Astrocyte (in vitro differentiated cells and primary cell): ENCODE data around the gene SRGAP1. TPM values are rescaled to one million over a fixed set of nuclear protein-coding genes. Genes with fewer than 3 reads are reported as not detected.

Source experiments
- DNase-seq: peaks from one replicate; pipeline ENCODE4 v3.0.0-alpha.2; 2010; ENCODE audit warnings: low read depth
- FAIRE-seq: peaks from 2 replicates; lab custom pipeline; 2011; peaks lifted over from hg19 to GRCh38; lab: Jason Lieb, UNC
- H2AFZ ChIP-seq: 2 replicates; pipeline ENCODE4 v1.6.0; 2012; ENCODE audit warnings: low read depth, low read length, inconsistent platforms
- H3K27ac ChIP-seq: 2 replicates; pipeline ENCODE4 v1.5.1; 2011; ENCODE audit warnings: low read depth, low read length, inconsistent platforms
- H3K27me3 ChIP-seq: 2 replicates; pipeline ENCODE4 v1.6.0; 2011; ENCODE audit warnings: low read length, inconsistent platforms; ENCODE audit not compliant: insufficient read depth
- H3K36me3 ChIP-seq: 2 replicates; pipeline ENCODE4 v1.5.1; 2011; ENCODE audit warnings: low read length, inconsistent platforms; ENCODE audit not compliant: insufficient read depth
- H3K4me1 ChIP-seq: 2 replicates; pipeline ENCODE4 v1.5.1; 2011; ENCODE audit warnings: low read length, inconsistent platforms; ENCODE audit not compliant: insufficient read depth
- H3K4me2 ChIP-seq: 2 replicates; pipeline ENCODE4 v1.6.0; 2012; ENCODE audit warnings: low read length, inconsistent platforms
- H3K4me3 ChIP-seq: 2 replicates; pipeline ENCODE4 v1.5.1; 2011; ENCODE audit warnings: low read depth, mild to moderate bottlenecking, low read length, inconsistent platforms; ENCODE audit not compliant: insufficient read depth
- H3K79me2 ChIP-seq: 2 replicates; pipeline ENCODE4 v1.6.0; 2012; ENCODE audit warnings: mild to moderate bottlenecking, low read length, inconsistent platforms; ENCODE audit not compliant: insufficient read depth
- H3K9ac ChIP-seq: 2 replicates; pipeline ENCODE4 v1.6.0; 2012; ENCODE audit warnings: mild to moderate bottlenecking, low read length, inconsistent platforms
- H3K9me3 ChIP-seq: 2 replicates; pipeline ENCODE4 v1.5.1; 2012; ENCODE audit warnings: low read depth, mild to moderate bottlenecking, low read length, inconsistent platforms; ENCODE audit not compliant: insufficient read depth
- H4K20me1 ChIP-seq: 2 replicates; pipeline ENCODE4 v1.6.0; 2012; ENCODE audit warnings: low read length, inconsistent platforms; ENCODE audit not compliant: insufficient read depth
- H3K27ac Mint-ChIP-seq: one replicate; pipeline ENCODE4 v1.8.0; 2021; ENCODE audit warnings: mild to moderate bottlenecking, mixed read lengths; ENCODE audit not compliant: unreplicated experiment
- H3K27me3 Mint-ChIP-seq: one replicate; pipeline ENCODE4 v1.8.0; 2021; ENCODE audit warnings: low read depth, mixed read lengths; ENCODE audit not compliant: unreplicated experiment
- H3K36me3 Mint-ChIP-seq: one replicate; pipeline ENCODE4 v1.8.0; 2021; ENCODE audit warnings: low read depth, mixed read lengths; ENCODE audit not compliant: unreplicated experiment
- H3K4me1 Mint-ChIP-seq: one replicate; pipeline ENCODE4 v1.8.0; 2021; ENCODE audit warnings: low read depth, mixed read lengths; ENCODE audit not compliant: unreplicated experiment
- H3K4me3 Mint-ChIP-seq: one replicate; pipeline ENCODE4 v1.8.0; 2021; ENCODE audit warnings: mild to moderate bottlenecking, moderate library complexity, mixed read lengths; ENCODE audit not compliant: unreplicated experiment
- H3K9me3 Mint-ChIP-seq: one replicate; pipeline ENCODE4 v1.8.0; 2021; ENCODE audit warnings: mild to moderate bottlenecking, mixed read lengths; ENCODE audit not compliant: unreplicated experiment
- EZH2 ChIP-seq: IDR thresholded peaks from 2 replicates; pipeline ENCODE4 v1.6.1; 2012; ENCODE audit warnings: mild to moderate bottlenecking, low read length, inconsistent platforms; ENCODE audit not compliant: insufficient read depth
- total RNA-seq: library from RNA; stranded (reverse); gene quantifications from 2 replicates; pipeline ENCODE4 v1.2.1, GENCODE V29; 2021
- TF ChIP-seq, protein P1 (sequence below): IDR thresholded peaks from 2 replicates; pipeline ENCODE4 v1.5.1; 2011; ENCODE audit warnings: low read depth, mild to moderate bottlenecking, inconsistent platforms, low read length, moderate library complexity; ENCODE audit not compliant: insufficient read depth

SRGAP1 gene
- total RNA-seq, 1 donor from 2014 or later = 15.2 TPM

DNA sequence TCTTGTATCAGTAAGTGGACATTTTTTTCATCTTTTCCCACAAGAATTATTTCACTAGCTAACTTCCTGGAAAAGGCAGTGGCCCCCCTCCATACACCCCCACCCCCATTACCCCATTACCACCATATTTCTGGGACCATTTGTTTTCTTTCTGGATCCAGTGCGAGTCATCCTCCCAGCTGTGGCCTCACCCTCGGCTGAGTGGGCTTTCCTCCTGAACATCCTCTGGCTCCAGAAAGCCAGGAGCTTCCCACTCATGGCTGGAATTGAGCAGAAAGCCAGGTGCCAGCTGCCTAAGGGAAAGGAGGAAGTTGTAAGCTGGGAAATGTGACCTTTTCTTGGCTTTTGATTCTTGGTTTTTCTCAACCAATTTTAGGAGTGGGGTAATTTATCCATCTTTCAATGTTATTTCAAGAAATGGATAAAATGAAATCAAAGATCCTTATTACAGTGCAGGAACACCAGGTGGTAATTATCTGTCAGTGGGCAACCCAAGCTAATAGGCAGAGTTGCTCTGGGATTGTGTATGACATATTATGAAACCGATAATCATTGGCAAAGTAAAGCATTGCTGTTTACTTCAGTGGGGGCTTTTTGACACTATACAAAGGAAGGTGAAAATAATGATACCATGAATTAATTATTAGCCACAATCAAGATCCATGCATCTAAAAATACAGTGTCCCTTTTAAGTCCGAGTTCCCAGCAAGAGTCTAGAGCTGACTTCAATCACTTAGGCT is 253.0 kb downstream of the SRGAP1 start:
- Mint-ChIP-seq H3K4me3 (no peak overlapping the region), H3K27ac (peak overlapping the region; percentile 47), H3K9me3 (no peaks in the 10 kb centered on the region), H3K27me3 (no peaks in the 10 kb centered on the region), H3K36me3 (peaks cover 6% of the 10 kb centered on the region), H3K4me1 (peaks cover 35% of the 10 kb centered on the region)
- H3K9ac ChIP-seq = no peak overlapping the region
- no peaks in the 10 kb centered on the region for H3K9me3 ChIP-seq
- H3K4me2 ChIP-seq = no peak overlapping the region
- peaks cover 2% of the 10 kb centered on the region for H3K36me3 ChIP-seq
- H3K4me3 ChIP-seq = no peak overlapping the region
- peak; percentile 45 for DNase-seq
- no peak for TF ChIP-seq EZH2
- TF ChIP-seq, protein P1, sequence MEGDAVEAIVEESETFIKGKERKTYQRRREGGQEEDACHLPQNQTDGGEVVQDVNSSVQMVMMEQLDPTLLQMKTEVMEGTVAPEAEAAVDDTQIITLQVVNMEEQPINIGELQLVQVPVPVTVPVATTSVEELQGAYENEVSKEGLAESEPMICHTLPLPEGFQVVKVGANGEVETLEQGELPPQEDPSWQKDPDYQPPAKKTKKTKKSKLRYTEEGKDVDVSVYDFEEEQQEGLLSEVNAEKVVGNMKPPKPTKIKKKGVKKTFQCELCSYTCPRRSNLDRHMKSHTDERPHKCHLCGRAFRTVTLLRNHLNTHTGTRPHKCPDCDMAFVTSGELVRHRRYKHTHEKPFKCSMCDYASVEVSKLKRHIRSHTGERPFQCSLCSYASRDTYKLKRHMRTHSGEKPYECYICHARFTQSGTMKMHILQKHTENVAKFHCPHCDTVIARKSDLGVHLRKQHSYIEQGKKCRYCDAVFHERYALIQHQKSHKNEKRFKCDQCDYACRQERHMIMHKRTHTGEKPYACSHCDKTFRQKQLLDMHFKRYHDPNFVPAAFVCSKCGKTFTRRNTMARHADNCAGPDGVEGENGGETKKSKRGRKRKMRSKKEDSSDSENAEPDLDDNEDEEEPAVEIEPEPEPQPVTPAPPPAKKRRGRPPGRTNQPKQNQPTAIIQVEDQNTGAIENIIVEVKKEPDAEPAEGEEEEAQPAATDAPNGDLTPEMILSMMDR = no peak
- peaks cover 38% of the 10 kb centered on the region for H3K4me1 ChIP-seq
- H3K79me2 ChIP-seq = no peaks in the 10 kb centered on the region
- no peak overlapping the region for H2AFZ ChIP-seq
- H3K27me3 ChIP-seq = no peaks in the 10 kb centered on the region
- no peak for FAIRE-seq
- H4K20me1 ChIP-seq = no peaks in the 10 kb centered on the region
- no peak overlapping the region for H3K27ac ChIP-seq

- peak overlapping the region; percentile 68 for H3K27ac Mint-ChIP-seq
- H3K27me3 ChIP-seq = no peaks in the 10 kb centered on the region
- no peak overlapping the region for H2AFZ ChIP-seq
- no peaks in the 10 kb centered on the region for H4K20me1 ChIP-seq
- H3K27ac ChIP-seq = peak overlapping the region; percentile 67
- H3K4me1 ChIP-seq = peaks cover 38% of the 10 kb centered on the region
- no peaks in the 10 kb centered on the region for H3K27me3 Mint-ChIP-seq
- TF ChIP-seq, protein P1 = no peak
- no peak for TF ChIP-seq EZH2
- H3K36me3 Mint-ChIP-seq = peaks cover 6% of the 10 kb centered on the region
- no peak overlapping the region for H3K4me3 Mint-ChIP-seq
- peaks cover 35% of the 10 kb centered on the region for H3K4me1 Mint-ChIP-seq
- no peaks in the 10 kb centered on the region for H3K9me3 ChIP-seq
- peak; percentile 34 for FAIRE-seq
- H3K4me3 ChIP-seq = no peak overlapping the region
- H3K9me3 Mint-ChIP-seq = no peaks in the 10 kb centered on the region
- H3K4me2 ChIP-seq = peak overlapping the region; percentile 49
- peak; percentile 91 for DNase-seq
- H3K9ac ChIP-seq = no peak overlapping the region
- no peaks in the 10 kb centered on the region for H3K79me2 ChIP-seq
- peaks cover 2% of the 10 kb centered on the region for H3K36me3 ChIP-seq
Measured at GRCh38 chr12:64098709-64099354, 254.3 kb downstream of the SRGAP1 start.
